Astrocyte of the spinal cord (primary cell): Measurements from ENCODE around the gene CRNKL1.

Experiments
- DNase-seq: peaks from one replicate; pipeline ENCODE4 v3.0.0; 2011; ENCODE audit warnings: low read depth, low spot score
- H3K4me3 ChIP-seq: 2 replicates; pipeline ENCODE4 v1.5.1; 2011; ENCODE audit warnings: low read depth, mild to moderate bottlenecking, low read length, moderate library complexity
- in situ Hi-C: cut with HindIII; loops from 2 replicates; pipeline ENCODE4 v1.10.0; 2017; ENCODE audit warnings: low sequenced_read_pairs
- TF ChIP-seq, protein P1 (sequence below): IDR thresholded peaks from 2 replicates; pipeline ENCODE4 v1.5.1; 2012; ENCODE audit warnings: low read depth, mild to moderate bottlenecking, low read length, inconsistent platforms

The CRNKL1 gene

GRCh38 chr20:19996222-19996621, 56.0 kb downstream of the CRNKL1 start:
- TF ChIP-seq, protein P1, sequence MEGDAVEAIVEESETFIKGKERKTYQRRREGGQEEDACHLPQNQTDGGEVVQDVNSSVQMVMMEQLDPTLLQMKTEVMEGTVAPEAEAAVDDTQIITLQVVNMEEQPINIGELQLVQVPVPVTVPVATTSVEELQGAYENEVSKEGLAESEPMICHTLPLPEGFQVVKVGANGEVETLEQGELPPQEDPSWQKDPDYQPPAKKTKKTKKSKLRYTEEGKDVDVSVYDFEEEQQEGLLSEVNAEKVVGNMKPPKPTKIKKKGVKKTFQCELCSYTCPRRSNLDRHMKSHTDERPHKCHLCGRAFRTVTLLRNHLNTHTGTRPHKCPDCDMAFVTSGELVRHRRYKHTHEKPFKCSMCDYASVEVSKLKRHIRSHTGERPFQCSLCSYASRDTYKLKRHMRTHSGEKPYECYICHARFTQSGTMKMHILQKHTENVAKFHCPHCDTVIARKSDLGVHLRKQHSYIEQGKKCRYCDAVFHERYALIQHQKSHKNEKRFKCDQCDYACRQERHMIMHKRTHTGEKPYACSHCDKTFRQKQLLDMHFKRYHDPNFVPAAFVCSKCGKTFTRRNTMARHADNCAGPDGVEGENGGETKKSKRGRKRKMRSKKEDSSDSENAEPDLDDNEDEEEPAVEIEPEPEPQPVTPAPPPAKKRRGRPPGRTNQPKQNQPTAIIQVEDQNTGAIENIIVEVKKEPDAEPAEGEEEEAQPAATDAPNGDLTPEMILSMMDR: no peak
- no peak overlapping the region for H3K4me3 ChIP-seq
- in situ Hi-C loops: loop anchor here (25.0 kb wide), 2 partner anchors 109 to 184 kb away; no protein-coding TSS in a partner anchor
- no peak for DNase-seq

GRCh38 chr20:19995220-19995863, 56.9 kb downstream of the CRNKL1 start:
- no peak overlapping the region for H3K4me3 ChIP-seq
- TF ChIP-seq, protein P1: peak; percentile 75
- in situ Hi-C loops: loop anchor here (25.0 kb wide), 2 partner anchors 108 to 183 kb away; no protein-coding TSS in a partner anchor
- DNase-seq: peak; percentile 74

DNA sequence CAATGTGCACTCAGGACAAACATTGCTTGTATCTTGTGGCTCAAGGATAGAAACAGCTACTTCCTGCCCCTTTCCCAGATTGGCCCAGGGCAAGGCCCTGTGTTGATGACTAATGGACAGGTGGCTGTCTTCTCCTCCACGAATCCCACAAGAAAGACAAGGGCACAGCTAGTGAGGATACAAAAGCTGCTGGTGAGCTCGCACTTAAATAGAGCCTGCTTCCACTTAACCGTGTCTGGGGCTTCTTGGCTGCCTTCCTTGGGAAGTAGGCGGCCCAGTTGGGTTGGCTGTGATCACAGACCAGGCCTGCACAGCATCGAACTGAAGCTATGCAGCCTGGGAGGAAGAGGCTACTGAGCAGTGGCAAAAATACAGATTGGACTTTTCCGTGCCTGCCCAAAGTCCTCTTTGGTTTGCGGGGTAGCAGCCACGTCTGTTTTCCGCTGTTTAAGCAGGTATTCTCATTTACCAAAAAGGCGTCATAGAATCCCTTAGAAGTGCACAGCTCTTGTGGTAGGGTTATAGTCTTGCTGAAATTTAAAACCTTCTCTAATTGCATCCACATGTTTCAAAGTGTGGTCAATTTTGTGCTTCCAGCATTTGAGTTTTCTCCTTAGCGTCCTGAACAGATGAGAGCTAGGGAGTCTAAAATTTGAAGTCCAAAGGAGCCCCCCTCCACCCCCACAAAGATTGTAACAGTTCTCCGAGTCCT, 58.2 kb downstream of the CRNKL1 start:
- peak; percentile 67 for DNase-seq
- H3K4me3 ChIP-seq: no peak overlapping the region
- in situ Hi-C loops: loop anchor here (25.0 kb wide), 2 partner anchors 107 to 182 kb away; no protein-coding TSS in a partner anchor
- TF ChIP-seq, protein P1: no peak

- TF ChIP-seq, protein P1: no peak
- no peak overlapping the region for H3K4me3 ChIP-seq
- in situ Hi-C loops: loop anchor here (25.0 kb wide), 2 partner anchors 106 to 181 kb away; no protein-coding TSS in a partner anchor
- DNase-seq: peak; percentile 89
Observed at GRCh38 chr20:19992996-19993908, 59.0 kb downstream of the CRNKL1 start.

DNA sequence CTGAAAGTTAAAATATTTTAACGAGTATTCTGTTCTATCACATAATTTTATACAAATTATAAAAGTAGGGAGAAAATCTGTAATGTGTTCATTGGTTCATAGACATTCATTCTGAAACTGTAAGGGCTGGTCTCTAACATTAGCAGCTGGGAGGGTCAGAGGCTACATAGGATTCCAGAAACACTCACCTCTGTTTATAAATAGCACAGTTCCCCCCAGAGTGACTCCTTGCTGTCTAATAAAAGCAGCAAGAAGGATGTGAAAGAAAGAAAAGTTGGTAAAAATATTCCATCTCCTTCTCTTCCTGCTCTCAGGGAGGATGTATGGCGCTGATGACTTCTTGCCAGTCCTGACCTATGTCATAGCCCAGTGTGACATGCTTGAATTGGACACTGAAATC, 60.4 kb downstream of the CRNKL1 start:
- H3K4me3 ChIP-seq: no peak overlapping the region
- TF ChIP-seq, protein P1: no peak
- no peak for DNase-seq
- in situ Hi-C loops: loop anchor here (25.0 kb wide), 2 partner anchors 105 to 180 kb away; no protein-coding TSS in a partner anchor

GRCh38 chr20:19991308-19991707, 61.0 kb downstream of the CRNKL1 start:
- in situ Hi-C loops: loop anchor here (25.0 kb wide), 2 partner anchors 104 to 179 kb away; no protein-coding TSS in a partner anchor
- TF ChIP-seq, protein P1: no peak
- no peak overlapping the region for H3K4me3 ChIP-seq

More at GRCh38 chr20:19991308-19991707, 61.0 kb downstream of the CRNKL1 start:
- no peak for DNase-seq
